Endodermal cell (in vitro differentiated cells): ENCODE results near the gene KCND3. TPM values are rescaled to one million over a fixed set of nuclear protein-coding genes. Genes with fewer than 3 reads are reported as not detected.
A peak's percentile ranks its signal among the peaks of the same experiment; 100 is the strongest.

ENCODE experiments used
- DNase-seq: peaks from one replicate; pipeline ENCODE4 v3.0.0-alpha.2; 2017
- H3K27ac ChIP-seq: 2 replicates; pipeline ENCODE4 v1.5.1; 2013; ENCODE audit warnings: mild to moderate bottlenecking, low read depth, low read length, moderate library complexity
- H3K27me3 ChIP-seq: 2 replicates; pipeline ENCODE4 v1.6.1; 2013; ENCODE audit warnings: mild to moderate bottlenecking, low read length, moderate library complexity; ENCODE audit not compliant: insufficient read depth, control insufficient read depth, poor library complexity, severe bottlenecking
- H3K36me3 ChIP-seq: 2 replicates; pipeline ENCODE4 v1.7.0; 2013; ENCODE audit warnings: mild to moderate bottlenecking, low read length, moderate library complexity; ENCODE audit not compliant: control insufficient read depth, insufficient read depth
- H3K4me1 ChIP-seq: one replicate; pipeline ENCODE4 v1.7.0; 2013; ENCODE audit warnings: low read length; ENCODE audit not compliant: control insufficient read depth, insufficient read depth
- H3K4me3 ChIP-seq: 2 replicates; pipeline ENCODE4 v1.5.1; 2013; ENCODE audit warnings: mild to moderate bottlenecking, low read length, moderate library complexity
- H3K9ac ChIP-seq: 2 replicates; pipeline ENCODE4 v1.6.1; 2013; ENCODE audit warnings: mild to moderate bottlenecking, low read length, moderate library complexity; ENCODE audit not compliant: poor library complexity, severe bottlenecking; ENCODE audit errors: extremely low read depth
- H3K9me3 ChIP-seq: 2 replicates; pipeline ENCODE4 v1.6.1; 2013; ENCODE audit warnings: mild to moderate bottlenecking, low read length, moderate library complexity; ENCODE audit not compliant: control insufficient read depth
- H3K27ac Mint-ChIP-seq: 2 replicates; pipeline ENCODE4 v1.8.0; 2020; ENCODE audit warnings: mixed read lengths
- H3K27me3 Mint-ChIP-seq: 2 replicates; pipeline ENCODE4 v1.8.0; 2021; ENCODE audit warnings: mild to moderate bottlenecking, mixed read lengths; ENCODE audit not compliant: insufficient read depth
- H3K36me3 Mint-ChIP-seq: 2 replicates; pipeline ENCODE4 v1.8.0; 2020; ENCODE audit warnings: low read depth, mixed read lengths
- H3K4me1 Mint-ChIP-seq: 2 replicates; pipeline ENCODE4 v1.8.0; 2020; ENCODE audit warnings: mixed read lengths
- H3K4me3 Mint-ChIP-seq: 2 replicates; pipeline ENCODE4 v1.8.0; 2020; ENCODE audit warnings: mild to moderate bottlenecking, moderate library complexity, mixed read lengths
- H3K9me3 Mint-ChIP-seq: 2 replicates; pipeline ENCODE4 v1.8.0; 2020; ENCODE audit warnings: mild to moderate bottlenecking, mixed read lengths
- CTCF ChIP-seq: fragments of 200-600 bp; sonication (generic); conservative IDR thresholded peaks from 2 replicates; pipeline ENCODE4 v1.5.0; 2021; ENCODE audit warnings: antibody characterized with exemption, mild to moderate bottlenecking
- WGBS, 2 experiments: methylation state at CpG; one replicate each; pipeline versions ENCODE4 v1.1.5 to v1.1.7; 2013; ENCODE audit warnings: missing lambda C conversion rate in 2 of 2, mixed read lengths in 1 of 2; ENCODE audit not compliant: insufficient coverage in 1 of 2, insufficient read length in 1 of 2; 5-methylcytosine and 5-hydroxymethylcytosine counted together
- total RNA-seq, 2 donors: library from RNA; stranded (reverse); fragmentation: NEBNext Ultra II Directional in 1 of 2; extraction: Animal tissue kit (Norgen Biotek cat#: 25700) in 1 of 2; gene quantifications; 2 replicates in 1 of 2; 3 replicates in 1 of 2; pipeline ENCODE4 v1.2.1, GENCODE V29; 2021

The KCND3 gene
- total RNA-seq, 2 donors from 2014 or later = 0.13 TPM; not detected in 1

- Mint-ChIP-seq H3K4me3 (no peak overlapping the region), H3K9me3 (no peaks in the 10 kb centered on the region), H3K4me1 (no peaks in the 10 kb centered on the region), H3K27ac (no peak overlapping the region), H3K27me3 (peaks cover 2% of the 10 kb centered on the region), H3K36me3 (no peaks in the 10 kb centered on the region)
- WGBS, 2 experiments = 91% methylated on average over 5 of the region's 5 CpGs
- no peaks in the 10 kb centered on the region for H3K36me3 ChIP-seq
- no peak overlapping the region for H3K9ac ChIP-seq
- no peaks in the 10 kb centered on the region for H3K9me3 ChIP-seq
- no peaks in the 10 kb centered on the region for H3K4me1 ChIP-seq
- no peak overlapping the region for H3K4me3 ChIP-seq
- TF ChIP-seq CTCF = no peak
- no peaks in the 10 kb centered on the region for H3K27me3 ChIP-seq
- no peak for DNase-seq
- H3K27ac ChIP-seq = no peak overlapping the region
Observed at GRCh38 chr1:111923766-111924165, 65.7 kb downstream of the KCND3 start.

GRCh38 chr1:111921948-111922347 is 67.5 kb downstream of the KCND3 start:
- H3K4me3 Mint-ChIP-seq = no peak overlapping the region
- H3K4me1 Mint-ChIP-seq = no peaks in the 10 kb centered on the region
- no peak overlapping the region for H3K27ac Mint-ChIP-seq
- no peaks in the 10 kb centered on the region for H3K36me3 Mint-ChIP-seq
- no peak for TF ChIP-seq CTCF
- H3K27me3 ChIP-seq = no peaks in the 10 kb centered on the region
- no peaks in the 10 kb centered on the region for H3K9me3 ChIP-seq
- peak; percentile 3 for DNase-seq
- H3K4me1 ChIP-seq = no peaks in the 10 kb centered on the region
- H3K27me3 Mint-ChIP-seq = peaks cover 2% of the 10 kb centered on the region
- no peaks in the 10 kb centered on the region for H3K36me3 ChIP-seq
- H3K9ac ChIP-seq = no peak overlapping the region
- H3K27ac ChIP-seq = no peak overlapping the region
- 82 to 86% methylated on average over 5 to 6 of the region's 6 CpGs for WGBS, 2 experiments
- no peaks in the 10 kb centered on the region for H3K9me3 Mint-ChIP-seq
- H3K4me3 ChIP-seq = no peak overlapping the region

DNA sequence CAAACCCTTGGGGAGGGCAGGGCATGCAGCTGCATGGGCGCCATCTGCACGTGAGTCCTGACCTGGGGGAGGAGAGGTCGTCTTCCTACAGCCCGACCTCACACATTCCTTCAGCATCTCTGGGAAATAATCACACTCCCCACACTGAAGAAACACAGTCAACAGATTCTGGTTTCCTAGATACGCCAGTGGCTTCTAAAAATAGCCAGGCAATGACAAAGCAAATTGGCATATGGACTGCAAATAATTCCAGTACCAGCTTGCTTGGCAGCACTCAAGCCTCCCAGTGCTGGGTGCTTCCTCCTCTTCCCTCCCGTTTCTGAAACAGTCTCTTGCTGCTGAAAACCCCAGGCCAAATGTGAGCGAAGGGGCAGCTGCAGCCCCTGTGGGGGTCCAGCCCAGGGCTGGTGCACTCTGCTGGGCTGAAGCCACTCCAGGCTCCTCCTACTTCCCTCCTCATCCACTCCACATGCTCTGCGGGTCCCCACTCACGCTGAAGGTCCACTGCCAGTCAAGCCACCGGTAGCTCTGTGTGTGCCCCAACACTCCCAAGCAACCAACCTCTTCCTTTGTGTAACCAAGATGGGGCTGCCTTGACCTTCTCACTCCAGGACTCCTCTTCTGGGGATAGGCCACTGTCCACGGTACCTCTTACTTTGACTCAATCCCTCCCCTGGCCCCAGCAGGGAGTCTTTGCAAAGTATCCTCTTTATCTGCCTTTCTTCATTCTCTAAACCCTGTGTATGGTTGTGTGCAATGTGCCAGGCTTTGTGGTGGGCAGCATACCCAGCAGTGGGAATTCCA is 69.0 kb downstream of the KCND3 start:
- H3K4me1 Mint-ChIP-seq = no peaks in the 10 kb centered on the region
- H3K36me3 ChIP-seq = no peaks in the 10 kb centered on the region
- peaks cover 2% of the 10 kb centered on the region for H3K27me3 Mint-ChIP-seq
- H3K36me3 Mint-ChIP-seq = no peaks in the 10 kb centered on the region
- H3K9me3 Mint-ChIP-seq = no peaks in the 10 kb centered on the region
- peak; percentile 36 for DNase-seq
- H3K4me1 ChIP-seq = no peaks in the 10 kb centered on the region
- no peak for TF ChIP-seq CTCF
- no peaks in the 10 kb centered on the region for H3K27me3 ChIP-seq
- H3K4me3 ChIP-seq = no peak overlapping the region
- no peak overlapping the region for H3K27ac Mint-ChIP-seq
- WGBS, 2 experiments = 87 to 88% methylated on average over 5 to 11 of the region's 11 CpGs
- no peaks in the 10 kb centered on the region for H3K9me3 ChIP-seq
- H3K27ac ChIP-seq = peak overlapping the region; percentile 64
- no peak overlapping the region for H3K4me3 Mint-ChIP-seq
- no peak overlapping the region for H3K9ac ChIP-seq
